WTC11 (cell line): ENCODE data around the gene IRGM.

Experiments
- CTCF ChIP-seq: fragments of 200-600 bp; IDR thresholded peaks from 2 replicates; pipeline ENCODE4 v1.8.0; 2022; ENCODE audit warnings: antibody characterized with exemption
- NFE2L1 ChIP-seq: sonication (generic); formaldehyde crosslinking; IDR thresholded peaks from 2 replicates; pipeline ENCODE4 v1.8.1; 2023; ENCODE audit warnings: missing genetic modification reagents

- TF ChIP-seq CTCF (no peak), NFE2L1 (CRISPR knock-in tag) (no peak)
These were observed 41.9 kb upstream of the IRGM start for GRCh38 chr5:150804388-150804787.
